Aorta (tissue), 5 donors: ENCODE measurements around the gene BACH2. TPM values are rescaled to one million over a fixed set of nuclear protein-coding genes. Genes with fewer than 3 reads are reported as not detected.

Source experiments
- ATAC-seq: fragments of 200-7000 bp; cut with Tn5 transposase; one replicate; pipeline ENCODE4 v1.9.1; 2022; ENCODE audit warnings: moderate library complexity; ENCODE audit not compliant: low FRiP score
- DNase-seq, 2 donors: peaks; one replicate each; pipeline ENCODE4 v3.0.0-alpha.2; 2020
- H3K27ac ChIP-seq, 2 donors: one replicate each; pipeline ENCODE4 v1.5.1; 2013; ENCODE audit warnings: low read length in 2 of 2, mild to moderate bottlenecking in 2 of 2, moderate library complexity in 2 of 2, control low read depth in 1 of 2, inconsistent platforms in 1 of 2, low read depth in 1 of 2
- H3K27me3 ChIP-seq, 2 donors: one replicate each; pipeline ENCODE4 v1.6.1; 2013; ENCODE audit warnings: control low read depth in 1 of 2, low read length in 1 of 2, mild to moderate bottlenecking in 1 of 2, moderate library complexity in 1 of 2; ENCODE audit not compliant: insufficient read depth in 2 of 2, control insufficient read depth in 1 of 2
- H3K36me3 ChIP-seq, 2 donors: one replicate each; pipeline ENCODE4 v1.6.1; 2013; ENCODE audit warnings: control low read depth in 1 of 2, low read length in 1 of 2, mild to moderate bottlenecking in 1 of 2; ENCODE audit not compliant: insufficient read depth in 2 of 2, control insufficient read depth in 1 of 2
- H3K4me1 ChIP-seq, 2 donors: one replicate each; pipeline ENCODE4 v1.6.1; 2013; ENCODE audit warnings: low read length in 2 of 2, control low read depth in 1 of 2, mild to moderate bottlenecking in 1 of 2, moderate library complexity in 1 of 2; ENCODE audit not compliant: insufficient read depth in 2 of 2, control insufficient read depth in 1 of 2
- H3K4me3 ChIP-seq, 2 donors: one replicate each; pipeline ENCODE4 v1.5.1; 2013; ENCODE audit warnings: low read length in 2 of 2, control low read depth in 1 of 2, mild to moderate bottlenecking in 1 of 2
- H3K9me3 ChIP-seq: one replicate; pipeline ENCODE4 v1.6.1; 2013; ENCODE audit warnings: mild to moderate bottlenecking, low read length; ENCODE audit not compliant: control insufficient read depth
- WGBS, 2 donors: extraction: QIAGEN DNeasy Blood & Tissue Kit; methylation state at CpG; one replicate each; pipeline ENCODE4 v1.1.7; 2013; 5-methylcytosine and 5-hydroxymethylcytosine counted together
- intact Hi-C, 2 donors: fragments of 100-400 bp; cut with DNase I; formaldehyde crosslinking; loops; one replicate each; pipeline versions ENCODE4 v1.14.2 to v1.15.0; 2022
- polyA plus RNA-seq, 2 donors: library from polyadenylated mRNA; stranded (reverse); fragments of 200-250 nt; gene quantifications; one replicate each; pipeline ENCODE4 v1.2.3, GENCODE V29; 2013
- total RNA-seq, 2 donors: library from RNA; stranded (reverse); fragmentation: NEBNext Ultra II Directional; extraction: Animal tissue kit (Norgen Biotek cat#: 25700); gene quantifications; one replicate each; pipeline ENCODE4 v1.2.1, GENCODE V29; 2021
- donor health status: healthy with polysubstance abuse.
- donor health status: Bipolar disorder and iron deficiency.
- donor health status: DM: no; HTN: no; CAD: no.
- donor health status: DM: no; HTN: no; CAD: no.
- donor health status: DM: yes; HTN: yes; CAD: no.

Gene BACH2
- total and polyA plus RNA-seq, 4 donors: 0.36 to 22.2 (median 6.1) TPM

DNA sequence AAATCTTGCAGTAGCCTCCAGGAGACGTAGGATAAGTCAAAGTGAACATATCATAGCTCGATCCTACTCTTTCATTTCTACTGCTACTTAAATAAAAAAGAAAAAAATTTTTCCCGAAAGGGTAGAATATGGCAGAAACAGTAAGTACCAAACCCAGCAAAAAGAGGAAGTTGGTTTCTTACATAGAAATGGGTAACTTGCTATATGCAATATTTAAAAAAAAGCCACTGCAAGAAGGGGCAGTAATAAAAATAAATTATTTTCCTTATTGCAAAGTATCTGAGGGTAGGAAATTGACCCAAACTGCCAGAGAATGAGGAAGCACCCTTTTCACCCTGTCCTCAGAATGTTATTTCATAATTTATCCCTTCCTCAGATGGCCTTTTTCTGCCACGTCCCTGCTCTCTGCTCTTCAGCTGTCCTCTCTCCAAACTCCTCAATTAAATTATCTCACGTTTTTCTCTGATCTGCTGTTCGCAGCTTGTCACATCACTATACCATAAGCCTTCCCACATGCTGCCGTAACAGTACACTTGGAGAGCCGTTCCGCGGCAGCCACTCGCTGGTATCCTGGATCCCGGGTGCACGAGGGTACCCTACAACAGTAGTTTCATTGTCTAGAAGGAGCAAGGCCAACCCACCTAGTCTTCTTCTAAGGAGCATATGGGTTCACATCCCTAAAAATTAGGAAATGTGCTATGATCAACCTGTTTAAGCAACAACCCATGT lies 149.6 kb downstream of the BACH2 start:
- Histone ChIP-seq H3K36me3 (no peaks in the 10 kb centered on the region), H3K4me1 (no peaks in the 10 kb centered on the region), H3K4me3 (no peak overlapping the region), H3K27ac (no peak overlapping the region), H3K9me3 (no peaks in the 10 kb centered on the region), H3K27me3 (no peaks in the 10 kb centered on the region)
- DNase-seq (no peak), ATAC-seq (no peak)
- WGBS, 2 donors: 91 to 93% methylated on average over 13 of the region's 13 CpGs
- intact Hi-C loops: no loop called here

- no peak overlapping the region for H3K4me3 ChIP-seq
- DNase-seq: no peak
- intact Hi-C loops: no loop called here
- no peak overlapping the region for H3K27ac ChIP-seq
- no peaks in the 10 kb centered on the region for H3K36me3 ChIP-seq
- no peak for ATAC-seq
- no peaks in the 10 kb centered on the region for H3K9me3 ChIP-seq
- no peaks in the 10 kb centered on the region for H3K4me1 ChIP-seq
- 93% methylated on average over 4 of the region's 4 CpGs for WGBS, 2 donors
- H3K27me3 ChIP-seq: no peaks in the 10 kb centered on the region
Measured at GRCh38 chr6:90146024-90146423, 150.6 kb downstream of the BACH2 start.

GRCh38 chr6:90144928-90145555 lies 151.6 kb downstream of the BACH2 start:
- Histone ChIP-seq H3K36me3 (no peaks in the 10 kb centered on the region), H3K27me3 (no peaks in the 10 kb centered on the region), H3K9me3 (no peaks in the 10 kb centered on the region), H3K4me3 (no peak overlapping the region), H3K4me1 (no peaks in the 10 kb centered on the region), H3K27ac (no peak overlapping the region)
- ATAC-seq (no peak), DNase-seq (no peak)
- WGBS, 2 donors: 95 to 96% methylated on average over 3 of the region's 3 CpGs
- intact Hi-C loops: no loop called here

DNA sequence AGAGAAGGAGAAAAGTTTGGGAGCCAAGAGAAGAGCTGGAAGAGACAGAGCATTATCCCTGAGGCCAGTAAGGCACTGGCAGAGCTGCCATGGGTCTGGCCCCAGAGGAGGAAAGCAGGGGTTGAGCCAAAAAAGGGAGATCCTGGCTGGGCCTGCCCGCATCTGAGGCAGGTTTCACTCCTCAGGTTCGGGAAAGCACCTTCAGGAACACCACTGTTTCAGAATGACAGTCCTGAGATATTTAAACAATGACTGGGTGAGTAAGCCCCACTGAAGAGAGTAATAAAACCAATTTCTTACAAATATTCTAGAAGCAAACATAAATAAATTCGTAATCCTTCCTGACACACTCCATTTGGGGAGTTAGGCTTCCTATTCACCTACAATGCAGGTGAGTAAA lies 152.2 kb downstream of the BACH2 start:
- intact Hi-C loops: no loop called here
- Histone ChIP-seq H3K27ac (no peak overlapping the region), H3K36me3 (no peaks in the 10 kb centered on the region), H3K9me3 (no peaks in the 10 kb centered on the region), H3K4me1 (no peaks in the 10 kb centered on the region), H3K27me3 (no peaks in the 10 kb centered on the region), H3K4me3 (no peak overlapping the region)
- ATAC-seq (no peak), DNase-seq (no peak)
- WGBS, 2 donors: 94 to 100% methylated on average over 3 of the region's 3 CpGs

DNA sequence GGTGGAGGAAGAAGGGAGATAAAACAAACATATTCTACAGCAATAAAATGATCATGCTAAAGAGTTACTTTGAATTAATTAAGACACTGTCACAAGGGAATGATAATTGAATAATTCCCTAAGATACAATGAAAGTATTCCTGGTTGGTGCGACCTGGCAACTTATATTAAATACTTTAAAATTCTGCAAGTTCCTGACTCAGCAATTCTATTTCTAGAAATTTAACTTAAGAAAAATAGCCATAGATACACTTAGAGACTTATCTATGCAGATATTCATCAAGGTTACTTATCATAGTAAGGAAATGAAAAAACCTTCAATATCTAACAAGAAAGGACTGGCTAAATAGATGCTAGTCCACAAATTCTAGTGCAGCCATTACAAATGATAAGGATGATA lies 156.0 kb downstream of the BACH2 start:
- Histone ChIP-seq H3K27ac (no peak overlapping the region), H3K27me3 (no peaks in the 10 kb centered on the region), H3K9me3 (no peaks in the 10 kb centered on the region), H3K36me3 (no peaks in the 10 kb centered on the region), H3K4me3 (no peak overlapping the region), H3K4me1 (peaks cover 0 to 4% of the 10 kb centered on the region in 2 donors)
- DNase-seq (no peak), ATAC-seq (no peak)
- 98 to 100% methylated on average over 1 of the region's 1 CpG for WGBS, 2 donors
- intact Hi-C loops: no loop called here

- H3K9me3 ChIP-seq: no peaks in the 10 kb centered on the region
- no peak for DNase-seq
- no peak overlapping the region for H3K4me3 ChIP-seq
- no peaks in the 10 kb centered on the region for H3K36me3 ChIP-seq
- intact Hi-C loops: no loop called here
- no peaks in the 10 kb centered on the region for H3K27me3 ChIP-seq
- H3K4me1 ChIP-seq: peaks cover 0 to 4% of the 10 kb centered on the region in 2 donors
- WGBS, 2 donors: 95 to 97% methylated on average over 7 of the region's 7 CpGs
- ATAC-seq: no peak
- H3K27ac ChIP-seq: no peak overlapping the region
Measured at GRCh38 chr6:90139272-90139817, 157.3 kb downstream of the BACH2 start.

DNA sequence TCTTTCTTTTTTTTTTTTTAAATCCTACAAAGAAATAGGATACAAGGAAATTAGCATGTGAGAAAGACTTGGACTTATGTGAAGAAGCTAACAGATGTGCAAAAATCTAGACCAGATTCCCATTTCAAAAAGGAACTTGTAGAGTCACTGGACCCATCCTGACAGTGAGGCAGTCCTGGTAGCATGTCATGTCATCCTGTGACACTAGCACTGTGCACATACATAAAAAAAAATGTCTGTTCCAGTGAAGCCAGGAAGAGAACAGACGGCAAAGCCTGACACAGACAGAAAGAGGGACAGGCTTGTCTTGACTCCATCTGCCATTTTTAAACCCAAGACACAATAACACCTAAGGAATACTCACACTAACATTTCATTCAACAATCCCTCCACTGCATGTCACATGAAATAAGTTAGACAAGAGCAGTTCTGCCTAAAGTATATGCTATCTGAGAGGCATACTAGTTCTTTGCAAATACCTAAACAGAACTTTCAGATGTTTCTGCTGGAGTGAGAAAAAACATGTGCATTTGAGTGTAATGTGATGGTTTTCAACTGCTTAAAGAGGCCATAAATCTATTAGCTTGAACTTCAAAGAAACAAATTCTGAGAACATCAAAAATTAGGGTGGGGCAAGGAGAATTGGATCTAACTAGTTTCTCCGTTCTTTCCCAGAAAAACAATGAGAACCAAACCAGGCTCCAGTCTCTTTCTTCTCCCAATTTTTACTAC lies 159.6 kb downstream of the BACH2 start:
- Histone ChIP-seq H3K4me1 (peaks cover 4 to 7% of the 10 kb centered on the region in 2 donors), H3K27me3 (no peaks in the 10 kb centered on the region), H3K36me3 (no peaks in the 10 kb centered on the region), H3K4me3 (no peak overlapping the region), H3K27ac (peak overlapping the region in 1 of 2 donors; percentile 50), H3K9me3 (no peaks in the 10 kb centered on the region)
- DNase-seq (no peak), ATAC-seq (no peak)
- WGBS, 2 donors: 39 to 40% methylated on average over 2 of the region's 2 CpGs
- intact Hi-C loops: no loop called here

DNA sequence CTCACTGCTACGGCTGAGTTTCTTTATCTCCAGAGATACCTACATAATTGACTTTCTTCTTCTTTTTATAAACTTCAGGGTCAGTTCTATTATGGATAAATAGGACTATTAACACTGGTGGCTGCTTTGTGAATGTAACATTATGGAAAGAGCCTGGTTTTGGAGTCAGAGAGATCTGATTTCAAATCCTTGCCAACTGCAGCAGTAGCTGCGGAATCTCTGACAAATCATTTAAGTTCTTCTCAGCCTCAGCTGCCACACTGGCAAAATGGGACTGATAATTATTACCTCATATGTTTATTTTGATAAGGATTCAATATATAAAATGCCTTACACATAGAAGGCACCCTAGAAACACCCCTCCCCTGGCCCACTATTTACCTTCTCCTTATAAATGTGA lies 160.5 kb downstream of the BACH2 start:
- Histone ChIP-seq H3K9me3 (no peaks in the 10 kb centered on the region), H3K27me3 (no peaks in the 10 kb centered on the region), H3K4me1 (peaks cover 4 to 7% of the 10 kb centered on the region in 2 donors), H3K36me3 (no peaks in the 10 kb centered on the region), H3K27ac (no peak overlapping the region), H3K4me3 (no peak overlapping the region)
- DNase-seq (no peak), ATAC-seq (no peak)
- intact Hi-C loops: no loop called here
- 53 to 69% methylated on average over 2 of the region's 2 CpGs for WGBS, 2 donors
